ENCODE measurements around the gene MMAB.

DNA sequence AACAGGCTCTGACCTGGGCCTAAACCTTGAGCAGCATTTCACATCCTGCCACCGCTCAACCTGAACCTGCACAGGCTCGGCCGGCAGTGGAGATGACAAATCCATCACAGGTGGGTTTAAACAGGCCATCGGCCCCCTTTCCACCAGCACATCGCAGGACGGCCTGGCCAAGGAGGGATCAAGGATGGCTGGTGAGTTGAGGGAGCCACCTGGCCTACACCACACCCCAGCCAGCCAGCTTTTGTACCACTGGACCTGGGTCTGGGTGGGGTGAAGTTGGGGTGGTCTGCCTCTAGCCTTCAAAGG, 14.2 kb downstream of the MMAB start:
- TF ChIP-seq, protein P1, sequence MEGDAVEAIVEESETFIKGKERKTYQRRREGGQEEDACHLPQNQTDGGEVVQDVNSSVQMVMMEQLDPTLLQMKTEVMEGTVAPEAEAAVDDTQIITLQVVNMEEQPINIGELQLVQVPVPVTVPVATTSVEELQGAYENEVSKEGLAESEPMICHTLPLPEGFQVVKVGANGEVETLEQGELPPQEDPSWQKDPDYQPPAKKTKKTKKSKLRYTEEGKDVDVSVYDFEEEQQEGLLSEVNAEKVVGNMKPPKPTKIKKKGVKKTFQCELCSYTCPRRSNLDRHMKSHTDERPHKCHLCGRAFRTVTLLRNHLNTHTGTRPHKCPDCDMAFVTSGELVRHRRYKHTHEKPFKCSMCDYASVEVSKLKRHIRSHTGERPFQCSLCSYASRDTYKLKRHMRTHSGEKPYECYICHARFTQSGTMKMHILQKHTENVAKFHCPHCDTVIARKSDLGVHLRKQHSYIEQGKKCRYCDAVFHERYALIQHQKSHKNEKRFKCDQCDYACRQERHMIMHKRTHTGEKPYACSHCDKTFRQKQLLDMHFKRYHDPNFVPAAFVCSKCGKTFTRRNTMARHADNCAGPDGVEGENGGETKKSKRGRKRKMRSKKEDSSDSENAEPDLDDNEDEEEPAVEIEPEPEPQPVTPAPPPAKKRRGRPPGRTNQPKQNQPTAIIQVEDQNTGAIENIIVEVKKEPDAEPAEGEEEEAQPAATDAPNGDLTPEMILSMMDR (IDR thresholded peaks at IDR 0.05): no peak
- no peak for TF ChIP-seq POLR2AphosphoS5 (IDR thresholded peaks at IDR 0.05)
